ENCODE measurements around the gene DDX41.

The DDX41 gene

DNA sequence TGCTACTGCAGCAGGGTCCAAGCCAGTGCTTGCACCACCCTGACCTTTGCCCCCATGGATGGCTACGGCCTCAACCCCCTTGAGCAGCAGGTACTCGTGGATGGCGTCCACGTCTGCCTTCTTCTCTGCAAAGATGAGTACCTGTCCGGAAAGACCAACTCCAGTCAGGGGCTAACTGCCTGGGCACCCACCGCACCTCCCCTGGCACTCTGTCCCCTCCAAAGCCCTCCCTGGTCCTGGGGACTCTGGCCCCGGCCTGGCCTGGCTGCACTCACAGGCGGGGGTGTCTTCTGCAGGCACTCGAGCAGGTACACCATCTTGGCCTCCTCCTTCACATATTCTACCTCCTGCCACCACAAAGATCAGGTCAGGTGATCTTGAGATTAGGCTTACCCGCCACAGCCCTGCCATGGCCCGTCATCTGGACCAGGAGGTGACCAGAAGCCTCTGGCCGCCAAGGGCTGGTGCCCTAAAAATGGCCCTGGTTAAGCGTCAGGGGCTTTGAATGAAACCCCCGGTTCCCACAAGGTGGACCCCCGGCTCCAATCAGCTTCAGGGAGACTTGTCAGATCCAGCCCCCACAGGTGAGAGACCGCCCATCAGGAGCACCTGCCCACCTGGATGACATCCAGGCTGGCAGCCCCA is 3.9 kb downstream of the DDX41 start:
- DNase-seq: no peak

DNA sequence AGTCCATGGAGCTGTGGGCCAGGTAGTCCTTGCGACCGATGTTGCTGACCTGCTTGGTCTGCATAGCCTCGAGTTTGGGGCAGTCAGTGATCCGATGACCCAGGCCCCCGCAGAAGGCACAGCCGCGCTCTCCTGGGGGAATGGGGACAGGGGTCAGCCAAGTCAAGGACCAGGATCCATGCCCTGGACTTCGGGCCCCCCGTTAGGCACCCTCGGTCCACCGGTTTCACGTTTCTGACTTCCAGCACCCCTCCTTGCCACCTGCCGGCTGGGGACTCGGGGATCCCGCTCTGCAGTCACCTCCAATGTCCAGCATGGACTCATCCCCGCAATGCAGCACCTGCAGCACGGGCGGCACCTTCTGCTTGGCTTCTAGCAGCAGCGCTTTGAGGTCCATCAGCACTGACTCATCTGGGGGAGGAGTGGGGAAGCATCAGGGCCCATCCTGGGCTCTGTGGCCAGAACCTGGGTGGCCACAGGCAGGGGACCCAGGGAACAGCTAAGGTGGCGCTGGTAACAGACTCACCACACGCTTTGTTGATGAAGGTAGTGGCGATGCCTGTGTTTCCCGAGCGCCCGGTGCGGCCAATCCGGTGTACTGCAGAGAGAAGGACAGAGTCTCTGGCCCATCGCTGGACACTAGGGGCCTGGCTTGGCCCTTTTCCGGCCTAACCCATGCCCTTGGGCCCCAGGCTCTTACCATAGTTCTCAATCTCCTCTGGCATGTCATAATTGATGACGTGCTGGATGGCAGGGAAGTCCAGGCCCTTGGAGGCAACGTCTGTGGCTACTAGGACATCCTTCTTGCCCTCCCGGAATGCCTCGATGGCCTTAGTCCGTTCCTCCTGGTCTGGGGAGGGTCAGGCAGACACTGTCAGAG is 4.7 kb downstream of the DDX41 start:
- DNase-seq: no peak

DNA sequence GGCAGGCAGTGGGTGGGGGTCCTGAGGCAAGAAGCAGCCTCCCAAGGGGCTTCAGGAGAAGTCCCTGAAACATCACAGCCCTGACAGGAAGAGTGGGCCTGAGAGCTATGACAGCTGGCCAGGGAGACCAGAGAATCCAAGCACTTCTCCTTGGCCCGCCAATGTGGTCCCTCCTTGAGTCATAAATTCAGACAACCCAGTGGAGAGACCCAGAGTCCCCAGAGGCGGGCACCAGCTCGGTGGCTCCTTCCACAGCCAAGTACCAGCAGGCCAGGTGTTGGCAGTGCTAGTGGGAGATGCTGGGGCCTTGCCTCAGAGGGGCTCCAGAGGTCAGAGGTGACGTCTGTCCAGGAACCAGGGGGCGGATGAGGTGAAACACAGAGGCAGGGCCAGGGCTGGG is 5.6 kb downstream of the DDX41 start:
- DNase-seq: no peak

DNA sequence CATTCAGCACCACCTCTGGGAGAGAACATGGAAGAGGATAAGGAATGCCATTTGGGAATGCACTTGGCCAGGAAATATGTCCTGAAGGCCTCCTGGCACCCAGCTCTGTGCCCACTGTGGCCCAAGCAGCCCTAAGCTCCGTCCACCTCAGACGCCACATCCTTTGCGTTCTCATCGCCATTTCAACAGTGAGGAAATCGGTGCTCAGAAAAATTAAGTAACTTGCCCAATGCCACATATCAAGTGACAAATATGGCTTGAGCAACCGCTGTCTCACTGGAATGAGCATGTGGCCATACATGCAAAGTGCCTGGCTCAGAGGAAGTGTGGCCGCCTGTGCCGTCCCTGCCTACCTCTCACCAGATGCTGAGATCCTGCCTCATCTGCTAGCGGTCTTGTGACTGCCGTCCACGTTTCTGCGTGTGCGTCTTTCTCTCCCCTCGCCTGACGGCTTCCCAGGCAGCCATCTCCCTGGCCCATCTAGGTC is 6.2 kb downstream of the DDX41 start:
- DNase-seq: no peak

DNA sequence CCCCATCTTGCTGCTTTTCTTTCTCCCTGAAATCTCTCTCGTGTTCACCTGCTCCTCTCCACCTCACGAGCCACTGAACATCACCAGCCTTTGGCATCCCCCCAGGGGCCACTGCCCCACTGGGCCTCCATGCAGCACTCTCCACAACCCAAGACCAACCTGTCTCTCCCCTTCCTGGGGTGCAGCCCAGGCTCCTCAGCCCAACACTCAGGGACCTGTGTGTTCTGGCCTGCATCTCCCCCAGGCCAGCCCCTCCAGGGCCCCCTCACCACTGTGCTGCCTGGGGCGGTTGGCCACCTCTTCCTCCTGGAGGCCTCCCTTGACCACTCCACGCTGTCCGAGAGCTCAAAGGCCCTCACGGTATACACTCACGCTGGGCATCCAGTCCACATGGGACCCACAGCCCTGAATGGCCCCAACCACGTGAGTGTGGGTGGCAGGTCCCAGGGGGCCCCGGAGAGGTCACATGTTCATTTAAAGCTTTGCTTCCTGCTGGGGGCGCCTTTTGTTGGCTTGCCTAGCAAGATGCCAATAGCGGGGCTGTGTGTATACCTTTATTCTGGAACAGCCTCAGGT is 6.7 kb downstream of the DDX41 start:
- DNase-seq: no peak

DNA sequence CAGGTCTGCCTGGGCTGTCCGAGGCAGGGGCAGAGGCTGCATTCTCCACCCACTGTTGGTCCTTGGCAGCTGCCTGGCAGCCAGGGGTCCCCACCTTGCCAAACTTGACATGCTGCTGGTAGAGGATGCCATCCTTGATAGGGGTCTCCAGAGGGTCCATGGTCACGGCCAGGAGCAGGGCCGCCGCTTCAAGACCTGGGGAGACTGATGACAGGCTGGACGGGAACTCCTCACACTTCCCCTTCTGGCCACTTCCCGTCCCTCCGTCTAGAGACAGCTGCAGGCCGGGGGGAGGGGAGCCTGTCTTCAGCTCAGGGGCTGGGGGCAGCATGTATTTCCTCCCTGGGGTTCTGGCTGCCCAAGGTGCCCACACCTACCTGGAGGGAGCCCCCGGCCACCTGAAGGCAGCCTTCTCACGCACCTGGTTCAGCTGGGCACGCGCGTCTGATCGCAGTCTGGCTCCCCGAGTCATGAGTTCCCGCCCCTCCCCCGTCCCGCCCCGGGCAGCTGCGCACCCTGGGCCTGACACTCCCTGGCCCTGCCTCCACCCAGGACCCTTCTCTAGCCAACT is 7.3 kb downstream of the DDX41 start, which contains the start of gene DOK3:
Gene DOK3, minus strand, starts transcription at position 446 of the 571 bp plus-strand sequence. Its CDS starts 286 bp downstream, at position 160.
- no peak for DNase-seq

DNA sequence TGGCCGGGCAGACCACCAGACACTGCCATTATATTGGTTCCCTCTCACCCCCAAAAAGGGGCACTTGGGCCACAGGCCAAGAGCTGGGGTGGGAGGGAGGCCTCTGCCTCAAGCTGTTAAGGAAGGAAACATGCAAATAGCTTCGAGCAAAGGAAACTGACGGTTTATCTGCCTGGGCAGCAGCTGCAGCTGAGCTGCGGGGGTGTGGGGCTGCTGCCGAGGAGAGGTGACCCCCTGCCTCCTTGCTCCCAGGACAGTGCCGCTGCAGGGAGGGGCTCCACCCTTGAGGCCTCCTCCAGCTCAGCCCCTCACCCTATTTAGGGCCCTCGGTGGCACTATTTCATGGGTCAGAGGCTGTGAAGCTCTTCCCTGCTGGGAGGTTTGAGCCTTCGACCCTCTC is 7.9 kb downstream of the DDX41 start:
- DNase-seq: no peak

DNA sequence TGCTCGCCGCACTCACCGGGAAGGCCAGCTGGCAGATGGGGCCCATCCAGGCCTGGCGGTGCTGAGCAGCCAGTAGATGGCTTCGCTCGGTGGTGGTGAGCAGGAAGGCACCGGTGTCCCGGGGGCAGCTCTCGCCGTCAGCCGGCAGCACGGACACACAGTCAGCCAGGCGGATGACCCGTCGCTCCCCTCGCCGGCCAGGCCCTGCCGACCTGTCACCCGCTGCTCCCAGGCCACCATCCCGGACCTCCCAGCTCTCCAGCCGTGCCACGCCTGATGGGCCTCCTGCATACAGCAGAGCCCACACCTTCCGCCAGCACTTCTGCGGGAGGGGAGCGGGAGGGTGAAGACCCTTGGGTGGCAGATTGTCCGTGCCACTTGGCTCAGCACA is 8.5 kb downstream of the DDX41 start:
- no peak for DNase-seq

DNA sequence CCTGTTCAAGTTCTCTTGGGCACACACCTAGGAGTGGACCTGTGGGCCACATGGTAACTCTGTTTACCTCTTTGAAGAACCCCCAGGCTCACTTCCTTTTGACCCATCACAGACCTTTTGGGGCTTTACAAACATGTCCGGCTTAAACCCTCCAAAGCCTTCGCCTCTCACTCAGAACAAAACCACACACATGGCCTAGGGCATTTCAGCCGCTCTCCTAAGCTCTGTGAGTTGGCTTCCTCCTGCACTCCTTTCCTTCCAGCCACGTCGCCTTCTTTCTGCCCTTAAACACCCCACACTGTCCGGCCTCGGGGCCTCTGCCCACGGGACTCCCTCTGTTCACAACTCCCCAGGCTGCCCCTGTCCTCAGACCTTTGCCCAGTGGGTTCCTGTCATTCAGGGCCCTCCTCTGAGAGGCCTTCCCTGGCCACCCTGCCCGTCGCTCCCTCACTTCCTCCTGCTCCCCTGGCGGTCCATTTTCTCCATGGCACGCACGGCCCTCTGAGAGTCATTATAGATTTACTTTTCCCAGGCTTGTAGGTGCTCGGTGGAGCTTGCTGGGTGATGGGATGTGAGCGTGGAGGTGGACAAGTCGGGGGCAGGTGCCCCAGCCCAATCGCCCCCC is 9.1 kb downstream of the DDX41 start:
- no peak for DNase-seq

DNA sequence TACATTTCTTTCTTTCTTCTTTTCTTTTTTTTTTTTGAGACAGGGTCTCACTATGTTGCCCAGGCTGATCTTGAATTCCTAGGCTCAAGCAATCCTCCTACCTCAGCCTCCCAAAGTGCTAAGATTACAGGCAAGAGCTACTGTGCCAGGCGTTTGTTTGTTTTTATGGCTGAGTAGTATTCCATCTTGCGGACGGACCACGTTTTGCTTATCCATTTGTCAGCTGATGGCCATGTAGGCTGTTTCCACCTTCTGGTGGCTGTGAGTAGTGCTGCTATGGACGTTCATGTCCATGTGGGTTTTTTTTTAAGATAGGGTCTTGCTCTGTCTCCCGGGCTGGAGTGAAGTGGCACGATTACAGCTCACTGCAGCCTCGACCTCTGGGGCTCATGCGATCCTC is 9.6 kb downstream of the DDX41 start:
- no peak for DNase-seq

DNA sequence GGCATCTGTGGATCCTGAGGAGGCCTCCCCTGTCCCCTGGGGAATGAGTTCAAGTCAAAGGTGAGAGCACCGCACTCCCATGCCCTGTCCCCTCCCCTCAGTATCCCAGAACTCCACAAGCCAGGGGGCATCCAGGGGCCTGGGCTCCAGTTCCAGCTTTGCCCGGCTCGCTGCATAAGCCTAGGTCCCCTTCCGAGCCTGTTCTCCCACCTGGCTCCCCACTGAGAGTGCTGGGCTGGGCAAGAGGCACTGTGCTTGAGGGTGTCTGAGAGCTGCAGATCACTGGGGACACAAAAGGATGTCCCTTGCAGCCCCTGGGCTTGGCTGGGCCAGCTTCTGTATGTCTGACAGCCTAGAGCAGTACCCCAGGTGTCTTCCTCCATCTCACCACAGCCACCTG is 11.7 kb downstream of the DDX41 start:
- no peak for DNase-seq

DNA sequence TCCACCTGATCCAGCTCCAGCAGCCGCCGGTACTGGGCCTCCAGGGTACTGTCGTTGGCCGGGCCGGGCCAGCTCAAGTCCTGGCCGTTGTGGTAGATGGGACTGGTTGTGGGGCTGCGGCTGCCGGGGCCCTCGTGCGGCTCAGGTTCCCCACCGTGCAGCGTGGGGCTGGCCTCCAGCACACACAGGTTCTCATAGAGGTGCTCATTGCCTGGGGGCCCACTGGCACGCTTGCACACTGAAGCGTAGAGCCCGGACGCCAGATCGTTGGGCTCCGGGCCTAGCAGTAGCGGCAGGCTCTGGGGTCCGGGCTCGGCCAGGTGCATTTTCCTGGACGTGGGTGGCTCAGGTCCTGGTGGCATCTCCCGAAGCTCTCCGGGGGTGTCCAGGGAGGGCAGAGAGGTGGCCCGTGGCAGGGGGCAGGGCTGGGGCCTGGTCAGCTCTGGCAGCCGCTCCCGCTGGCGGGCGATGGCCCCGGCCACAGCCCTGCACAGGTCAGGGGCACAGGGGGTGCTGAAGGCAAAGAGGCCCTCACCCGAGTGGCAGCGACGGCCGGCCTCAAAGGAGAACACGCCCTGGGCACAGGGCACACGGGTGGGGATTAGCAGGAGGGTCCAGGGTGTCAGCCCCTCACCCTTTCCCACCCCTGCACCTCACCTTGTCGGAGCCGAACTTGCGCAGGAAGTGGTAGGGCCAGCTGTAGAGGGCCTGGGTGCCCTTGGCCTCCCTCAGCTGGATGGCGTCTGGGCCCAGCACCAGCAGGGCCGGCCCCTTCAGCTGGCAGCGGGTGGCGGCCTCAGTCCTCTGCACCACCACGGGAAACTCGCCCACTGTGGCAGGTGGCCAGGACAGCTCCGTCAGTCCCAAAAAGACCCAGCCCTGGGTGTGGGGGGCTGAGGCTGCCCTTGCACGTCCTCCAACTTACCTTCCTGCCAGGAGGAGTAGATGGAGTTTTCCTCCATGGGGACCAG is 12.4 kb downstream of the DDX41 start:
- DNase-seq: no peak

DNA sequence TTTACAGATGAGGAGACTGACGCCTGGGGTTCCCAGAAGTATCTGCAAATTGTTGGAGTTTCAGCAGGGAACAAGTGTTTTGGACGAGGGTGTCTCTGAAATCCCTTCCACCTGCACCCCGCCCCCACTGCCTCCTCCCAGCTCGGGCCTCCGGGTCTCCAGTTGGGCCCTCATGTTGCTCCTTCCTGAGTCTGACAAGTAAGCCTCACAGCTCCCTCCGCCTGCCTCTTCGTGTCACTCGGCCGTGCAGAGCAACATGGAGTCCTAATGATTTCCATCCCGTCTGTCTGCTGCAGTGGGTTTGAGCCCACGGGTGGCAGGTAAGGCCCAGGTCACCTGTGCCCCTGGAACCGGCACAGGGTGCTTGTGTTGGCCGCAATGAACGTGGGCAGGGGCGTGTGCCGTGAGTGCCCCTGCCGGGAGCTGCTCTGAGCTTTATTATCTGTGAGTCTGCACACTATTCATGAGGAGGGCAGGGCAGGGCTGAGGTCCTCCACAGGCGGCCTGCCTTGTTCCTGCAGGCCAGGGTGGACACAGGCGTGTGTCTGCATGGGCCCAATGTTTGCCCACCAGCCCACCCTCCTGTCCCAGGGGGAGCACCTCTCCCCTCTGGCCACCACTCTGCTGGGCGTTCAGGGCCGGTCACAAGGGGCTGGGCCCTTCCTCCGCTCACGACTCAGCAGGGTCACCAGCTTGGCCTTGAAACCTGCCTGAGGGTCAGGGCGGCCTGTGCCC is 13.2 kb downstream of the DDX41 start:
- no peak for DNase-seq

DNA sequence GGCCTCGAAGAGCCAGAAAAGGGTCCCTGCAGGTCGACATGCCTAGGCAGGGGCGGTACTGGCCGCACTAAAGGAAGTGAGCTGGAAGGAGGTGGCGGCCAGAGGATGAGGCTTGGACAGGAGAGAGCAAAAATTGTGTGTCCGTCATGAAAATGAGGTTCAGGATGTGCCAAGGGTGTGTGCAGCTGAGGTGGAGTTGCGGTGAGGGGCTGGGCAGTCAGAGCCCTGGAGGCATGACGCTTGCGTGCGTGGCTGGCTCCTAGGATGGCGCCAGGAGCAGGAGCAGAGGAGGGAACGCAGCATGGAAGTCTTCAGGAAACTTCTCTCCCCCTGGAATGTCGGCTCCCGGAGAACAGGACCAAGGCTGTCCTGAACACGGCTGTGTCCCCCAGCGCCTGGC is 13.9 kb downstream of the DDX41 start:
- DNase-seq: no peak

DNA sequence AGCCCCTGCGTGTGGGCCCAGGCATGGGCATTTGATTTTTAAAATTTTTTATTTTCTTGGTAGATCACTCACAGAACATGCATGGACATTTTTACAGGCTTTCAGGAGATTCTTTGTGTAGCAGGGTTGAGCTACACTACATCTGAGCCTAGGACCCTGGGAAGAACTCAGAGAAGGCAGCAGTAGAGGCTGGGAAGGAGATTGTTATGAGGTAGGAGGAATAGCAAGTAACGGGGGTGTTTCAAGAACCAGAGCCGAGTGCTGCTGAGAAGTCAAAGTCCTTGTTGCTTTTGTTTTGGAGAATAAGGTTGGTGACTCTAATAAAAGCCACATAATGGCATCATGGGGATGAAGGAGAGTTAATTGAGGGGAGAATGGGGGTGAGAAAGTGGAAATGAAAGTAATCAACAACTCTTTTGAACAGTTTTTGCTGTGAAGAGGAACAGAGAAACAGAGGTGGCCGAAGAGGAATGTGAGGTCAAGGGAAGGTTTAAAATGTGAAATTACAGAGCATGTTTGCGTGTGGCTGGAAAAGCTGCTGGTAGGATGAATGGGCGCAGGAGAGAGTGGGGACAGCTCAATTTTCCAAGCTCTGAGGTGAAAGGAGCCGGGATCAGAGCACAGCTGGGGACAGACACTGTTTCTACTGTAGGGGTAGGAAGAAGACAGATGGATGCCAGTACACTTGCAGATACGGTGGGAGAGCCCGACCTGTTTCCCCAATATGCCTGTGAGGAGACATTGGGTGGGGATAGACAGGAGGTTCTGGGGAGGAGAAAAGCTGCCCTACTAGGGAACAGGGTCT is 14.7 kb downstream of the DDX41 start:
- no peak for DNase-seq

DNA sequence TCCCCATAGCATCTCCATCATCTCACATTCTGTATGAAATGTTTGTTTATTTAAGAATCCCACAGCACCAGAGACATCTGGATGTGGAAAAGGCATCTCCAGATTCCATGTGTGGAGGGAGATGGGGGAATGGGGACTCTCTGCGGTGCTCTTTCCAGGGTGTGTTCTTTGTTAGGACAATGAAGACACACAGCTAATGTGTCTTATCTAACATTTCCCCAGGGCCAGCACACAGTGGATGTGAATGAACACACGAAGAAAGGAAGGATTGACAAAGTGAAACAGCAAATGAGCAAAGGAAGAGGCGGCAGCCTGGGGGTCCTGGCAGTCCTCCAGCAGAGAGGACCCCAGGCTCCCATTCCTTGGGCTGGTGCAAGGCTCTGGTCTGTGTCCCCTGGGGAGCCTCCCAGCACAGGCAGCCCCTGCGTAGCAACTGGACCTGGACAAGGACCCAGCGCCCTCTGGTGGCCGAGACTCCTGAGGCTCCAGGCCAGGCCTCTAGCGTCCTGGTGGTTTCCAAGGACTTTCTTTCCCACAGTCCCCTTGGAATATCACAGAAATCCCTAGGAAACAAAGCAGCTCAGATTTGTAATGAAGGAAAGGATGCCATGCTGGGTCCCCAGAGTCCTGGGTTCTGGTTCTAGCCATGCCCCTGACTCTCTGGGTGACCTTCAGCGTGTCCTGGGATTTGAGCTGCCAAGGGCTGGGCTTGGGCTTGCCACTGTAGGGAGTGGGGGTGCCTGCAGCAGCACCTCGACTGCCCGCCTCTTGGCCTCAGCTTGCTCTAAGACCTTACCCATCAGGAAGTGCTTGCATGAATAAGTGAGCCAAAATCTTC is 15.9 kb downstream of the DDX41 start:
- no peak for DNase-seq

DNA sequence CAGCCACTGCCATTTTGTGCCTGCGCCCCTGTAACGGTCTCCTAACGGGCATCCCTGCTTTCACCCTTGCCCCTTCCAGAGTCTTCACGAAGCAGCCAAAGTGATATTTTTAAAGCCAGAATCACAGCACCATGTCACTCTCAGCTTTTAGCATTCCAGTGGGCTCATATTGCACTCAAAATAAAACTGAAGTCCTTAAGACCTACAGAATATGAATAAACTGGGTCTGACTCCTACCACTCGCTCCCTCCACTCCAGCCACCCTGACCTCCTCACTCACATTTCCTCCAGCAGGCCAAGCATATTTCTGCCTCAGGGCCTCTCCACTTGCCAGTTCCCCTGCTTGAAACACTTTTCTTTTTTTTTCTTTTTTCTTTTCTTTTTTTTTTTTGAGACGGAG is 16.9 kb downstream of the DDX41 start:
- no peak for DNase-seq

DNA sequence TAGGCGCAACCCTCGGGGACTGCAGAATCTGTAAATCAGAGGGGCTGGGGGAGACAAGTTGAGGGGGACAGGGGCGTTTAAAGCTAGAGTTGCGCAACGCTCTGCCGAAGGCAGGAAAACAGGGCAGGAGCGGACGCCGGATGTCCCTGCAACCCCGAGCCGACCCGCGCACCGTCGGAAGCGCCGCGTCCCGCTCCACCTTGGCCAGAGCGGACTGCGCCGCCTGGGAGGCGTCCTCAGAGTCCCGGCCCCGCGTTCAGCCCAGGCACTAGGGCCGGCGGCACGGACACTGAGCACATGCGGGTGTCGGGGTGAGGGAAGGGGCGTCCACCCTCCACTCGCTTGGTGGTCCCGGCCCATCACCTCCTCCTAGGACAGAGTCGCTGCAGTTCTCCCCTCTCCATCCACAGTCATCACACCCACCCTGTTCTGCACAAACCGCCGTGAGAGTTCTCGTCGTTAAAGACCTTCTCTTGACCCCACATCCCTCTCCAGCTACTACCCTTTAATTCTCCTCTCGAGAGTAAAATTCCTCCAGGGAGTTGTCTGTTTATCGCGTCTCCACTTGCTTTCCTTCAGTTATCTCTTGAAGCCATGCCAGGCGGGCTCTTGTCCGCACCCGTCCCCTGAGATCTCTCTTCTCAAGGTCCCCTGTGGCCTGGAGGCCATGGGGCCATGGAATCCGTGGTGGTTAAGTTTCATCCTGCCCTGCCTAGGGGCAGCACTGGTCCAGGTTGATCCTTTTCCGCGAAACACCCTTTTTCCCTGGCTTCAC is 18.6 kb downstream of the DDX41 start:
- DNase-seq: no peak
